Kidney tubule cell (primary cell): ENCODE data around the gene SCAMP4.

Experiments
- DNase-seq: peaks from one replicate; pipeline ENCODE4 v3.0.0-alpha.2; 2018; ENCODE audit warnings: low spot score

The SCAMP4 gene

DNA sequence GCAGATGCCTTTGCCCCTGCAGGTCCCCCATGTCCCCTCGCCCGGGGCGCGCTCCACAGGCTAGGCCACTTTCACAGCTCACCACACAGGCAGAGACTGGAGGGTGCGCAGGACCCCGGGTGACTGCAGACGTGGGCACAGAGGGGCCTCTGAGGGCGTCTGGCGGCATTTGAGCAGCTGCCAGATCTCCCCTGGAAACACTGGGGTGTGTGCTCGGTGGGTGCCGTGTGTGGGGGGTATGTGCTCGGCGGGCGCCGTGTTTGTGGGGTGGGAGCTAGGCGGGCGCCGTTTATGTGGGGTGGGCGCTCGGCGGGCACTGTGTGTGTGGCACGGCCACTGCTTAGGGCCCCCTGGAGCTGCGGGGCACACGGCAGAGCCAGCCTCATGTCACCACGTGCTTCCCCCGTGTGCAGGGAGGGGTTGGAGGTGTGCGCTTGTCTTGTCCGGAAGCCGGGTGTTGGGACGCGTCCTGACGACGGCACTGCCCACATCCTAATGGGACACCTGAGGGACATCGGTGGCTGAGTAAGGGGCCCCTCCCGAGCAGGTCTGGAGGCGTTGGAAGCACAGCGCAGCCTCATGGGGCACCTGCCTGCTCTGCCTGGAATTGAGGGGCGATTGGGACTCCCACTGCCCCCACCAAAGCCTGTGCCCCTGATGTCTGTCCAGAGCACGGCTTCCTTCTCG is 52.5 kb downstream of the SCAMP4 start:
- DNase-seq, result no peak

DNA sequence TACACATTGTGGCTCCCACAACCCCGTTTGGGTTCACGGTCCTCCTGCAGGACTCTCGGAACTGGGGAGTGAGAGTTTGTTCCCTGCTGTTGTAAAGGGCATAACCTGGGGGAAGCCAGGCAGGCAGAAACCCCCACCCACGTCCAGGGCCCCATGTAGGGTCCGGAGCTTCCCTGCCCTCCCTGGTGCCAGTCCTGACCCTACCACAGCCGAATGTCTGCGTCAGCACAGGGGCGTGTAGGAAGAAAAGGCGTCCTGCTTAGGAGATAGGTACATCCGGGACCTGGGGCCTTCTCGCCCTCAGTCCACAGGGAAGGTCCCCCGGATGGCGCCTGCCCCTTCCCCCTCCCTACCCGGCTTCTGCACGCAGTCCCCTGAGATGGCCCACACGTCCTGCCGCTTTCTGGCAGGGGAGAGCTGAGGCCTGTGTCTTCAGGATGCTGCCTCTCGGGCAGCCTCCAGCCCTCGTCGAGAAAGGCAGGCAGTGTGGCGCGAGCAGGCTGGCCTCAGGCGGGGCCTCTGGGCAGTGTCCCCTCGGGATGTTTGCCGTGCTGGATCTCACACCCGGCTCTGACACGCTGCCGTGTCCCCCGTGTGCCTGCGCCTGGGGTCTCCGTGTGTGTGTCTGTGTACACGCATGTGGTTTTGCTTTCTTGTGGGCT is 54.9 kb downstream of the SCAMP4 start:
- DNase-seq, result no peak

DNA sequence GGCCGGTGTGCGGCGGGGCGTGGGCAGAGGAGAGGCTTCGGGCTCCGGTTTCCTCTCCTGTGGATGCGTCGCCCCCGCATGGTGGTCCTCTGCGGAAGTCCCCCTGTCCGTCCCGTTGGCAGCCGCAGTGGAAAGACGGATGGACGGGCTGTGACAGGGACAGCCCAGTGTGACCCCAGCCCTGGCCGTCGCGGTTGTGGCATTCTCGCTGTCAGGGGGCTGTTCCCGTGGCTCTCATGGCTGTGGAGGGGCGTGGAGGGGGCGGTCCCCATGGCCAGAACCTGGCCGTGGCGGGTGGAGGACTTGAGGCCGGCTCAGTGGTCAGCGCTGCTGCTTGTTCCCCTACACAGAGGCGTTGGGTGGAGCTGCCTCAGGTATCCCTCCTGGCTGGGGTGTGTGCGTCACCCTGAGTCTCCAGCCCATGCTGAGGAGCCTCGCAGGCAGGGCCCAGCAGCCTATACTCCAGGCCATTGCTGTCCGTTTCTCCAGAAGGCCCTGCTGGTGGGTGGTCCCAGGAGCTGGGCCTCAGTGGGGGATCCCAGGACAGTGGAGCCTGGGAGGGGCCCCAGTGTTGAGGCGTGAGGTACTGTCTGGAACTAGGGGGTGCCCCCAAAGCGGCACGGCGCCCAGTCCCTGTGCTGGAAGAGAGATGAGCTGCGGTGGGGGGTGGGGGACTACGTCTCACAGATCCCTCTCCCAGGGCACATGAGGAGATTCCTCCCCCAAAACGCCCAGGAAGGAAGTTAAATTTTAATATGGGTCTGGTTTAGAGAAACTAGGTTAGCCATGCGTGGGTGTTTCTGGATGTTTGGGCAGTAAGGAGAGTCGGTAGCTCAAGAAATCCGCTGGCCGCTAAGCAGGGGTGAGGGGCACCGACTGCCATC is 56.0 kb downstream of the SCAMP4 start:
- DNase-seq, result peak; percentile 70

DNA sequence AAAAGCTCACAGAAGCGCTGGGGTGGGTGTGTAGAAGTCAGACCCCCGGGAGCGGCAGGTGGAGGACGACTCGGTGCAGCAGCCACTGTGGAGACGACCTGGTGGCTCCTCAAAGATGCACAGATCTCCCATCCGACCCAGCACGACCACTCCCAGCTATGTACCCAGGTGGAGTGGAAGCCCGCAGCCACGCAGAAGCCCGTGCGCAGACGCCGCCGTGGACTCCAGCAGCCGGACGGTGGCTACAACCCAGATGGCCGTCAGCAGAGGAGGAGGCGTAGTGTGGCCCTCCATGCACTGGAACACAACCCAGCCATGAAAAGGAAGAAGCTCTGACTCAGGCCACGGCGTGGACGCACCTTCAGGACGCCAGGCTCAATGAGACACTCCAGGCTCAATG is 57.5 kb downstream of the SCAMP4 start:
- no peak for DNase-seq

DNA sequence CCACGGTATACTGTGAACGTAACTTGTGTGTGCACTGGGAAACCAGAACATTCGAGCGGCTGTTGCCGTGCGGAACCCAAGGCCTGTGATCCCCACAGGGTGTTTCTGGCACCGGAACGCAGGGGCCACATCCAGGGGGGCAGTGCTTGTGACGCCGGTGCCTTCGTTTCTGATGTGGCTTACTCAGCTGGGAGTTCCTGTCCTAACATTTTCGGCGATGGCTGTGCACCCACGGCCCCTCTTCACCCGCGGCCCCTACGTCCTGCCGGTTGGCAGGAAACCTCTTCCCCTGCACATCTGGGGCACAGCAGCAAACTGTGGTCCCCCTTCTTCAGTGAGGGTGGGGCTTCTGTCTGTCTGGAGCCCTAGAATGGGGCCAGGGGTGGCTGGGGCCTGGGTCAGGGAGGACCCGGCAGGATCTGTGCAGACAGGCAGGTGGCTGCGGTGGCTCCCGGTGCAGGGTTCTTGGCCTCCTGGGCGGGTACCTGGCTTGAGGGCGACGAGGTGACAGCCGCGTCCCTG is 61.9 kb downstream of the SCAMP4 start:
- DNase-seq, result no peak

DNA sequence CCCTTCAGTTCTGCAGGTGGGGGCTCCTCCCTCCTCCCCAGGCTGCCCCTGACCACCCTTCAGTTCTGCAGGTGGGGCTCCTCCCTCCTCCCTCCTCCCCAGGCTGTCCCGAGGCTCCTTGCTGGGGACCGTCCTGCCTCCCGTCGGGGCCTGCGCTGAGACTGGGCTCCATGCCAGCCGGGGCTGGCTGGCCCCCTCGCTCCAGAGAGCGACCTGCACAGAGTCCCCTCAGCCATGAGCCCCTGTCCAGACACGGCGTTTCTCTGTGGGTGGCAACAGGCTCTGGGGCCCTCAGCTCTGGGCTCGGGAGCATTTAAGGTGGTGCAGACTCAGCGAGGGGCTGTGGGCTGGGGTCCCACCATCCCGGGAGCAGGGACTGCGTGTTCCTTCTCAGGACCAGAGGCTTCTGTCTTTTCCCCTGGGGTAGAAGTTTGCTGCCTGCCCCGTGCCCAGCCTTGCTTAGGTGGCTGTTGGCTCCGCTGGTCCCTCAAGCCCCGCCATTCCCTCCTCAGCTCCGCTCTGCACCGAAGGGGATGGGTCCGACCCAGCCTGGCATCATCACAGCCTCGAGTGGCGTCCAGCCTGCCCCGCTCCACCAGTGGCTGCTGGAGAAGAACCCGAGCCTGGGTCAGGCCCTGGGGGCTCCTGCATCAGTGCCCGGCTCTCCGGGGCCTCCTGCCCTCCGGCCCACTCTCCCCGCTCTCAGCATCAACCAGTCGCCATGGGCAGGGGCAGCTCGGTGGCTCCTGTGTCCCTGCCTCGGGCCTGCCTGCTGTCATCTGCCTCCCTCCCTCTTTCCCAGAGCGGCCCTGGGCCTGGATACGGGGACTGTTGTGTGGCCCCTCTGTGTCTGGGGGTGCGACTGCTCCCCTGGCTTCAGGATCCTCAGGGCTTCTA is 63.3 kb downstream of the SCAMP4 start:
- DNase-seq, result no peak

DNA sequence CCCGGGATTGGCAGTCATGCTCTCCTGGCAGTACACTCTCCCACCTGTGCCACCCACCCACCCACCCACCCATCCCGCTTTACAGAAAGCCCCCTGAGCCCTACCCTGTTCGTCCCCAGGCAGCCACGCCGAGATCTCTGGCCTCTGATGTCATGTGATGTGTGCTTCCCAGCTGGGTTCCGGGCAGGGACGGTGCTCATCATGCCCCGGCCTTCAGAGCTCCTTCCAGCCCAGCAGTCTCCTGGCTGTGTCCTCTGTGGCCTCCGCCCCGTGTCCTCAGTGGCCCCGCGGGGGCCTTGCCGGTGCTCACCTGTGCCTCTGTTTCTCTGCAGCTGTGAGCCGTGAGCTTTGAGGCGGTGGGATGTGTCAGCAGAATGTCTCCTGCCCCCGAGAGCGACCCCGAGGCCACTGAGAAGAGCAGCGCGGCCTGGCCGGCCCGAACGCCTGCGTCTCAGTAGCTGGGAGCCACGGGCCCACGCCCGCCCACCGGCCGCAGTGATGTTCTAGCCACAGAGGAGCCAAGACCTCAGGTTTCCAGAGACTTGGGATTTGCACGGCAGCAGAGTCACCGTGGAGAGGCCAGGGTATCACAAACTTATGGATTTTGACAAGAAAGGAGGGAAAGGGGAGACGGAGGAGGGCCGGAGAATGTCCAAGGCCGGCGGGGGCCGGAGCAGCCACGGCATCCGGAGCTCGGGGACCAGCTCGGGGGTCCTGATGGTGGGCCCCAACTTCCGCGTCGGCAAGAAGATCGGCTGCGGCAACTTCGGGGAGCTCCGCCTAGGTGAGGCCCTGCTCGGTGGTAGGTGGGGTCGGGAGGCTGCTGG is 64.2 kb downstream of the SCAMP4 start:
- no peak for DNase-seq

DNA sequence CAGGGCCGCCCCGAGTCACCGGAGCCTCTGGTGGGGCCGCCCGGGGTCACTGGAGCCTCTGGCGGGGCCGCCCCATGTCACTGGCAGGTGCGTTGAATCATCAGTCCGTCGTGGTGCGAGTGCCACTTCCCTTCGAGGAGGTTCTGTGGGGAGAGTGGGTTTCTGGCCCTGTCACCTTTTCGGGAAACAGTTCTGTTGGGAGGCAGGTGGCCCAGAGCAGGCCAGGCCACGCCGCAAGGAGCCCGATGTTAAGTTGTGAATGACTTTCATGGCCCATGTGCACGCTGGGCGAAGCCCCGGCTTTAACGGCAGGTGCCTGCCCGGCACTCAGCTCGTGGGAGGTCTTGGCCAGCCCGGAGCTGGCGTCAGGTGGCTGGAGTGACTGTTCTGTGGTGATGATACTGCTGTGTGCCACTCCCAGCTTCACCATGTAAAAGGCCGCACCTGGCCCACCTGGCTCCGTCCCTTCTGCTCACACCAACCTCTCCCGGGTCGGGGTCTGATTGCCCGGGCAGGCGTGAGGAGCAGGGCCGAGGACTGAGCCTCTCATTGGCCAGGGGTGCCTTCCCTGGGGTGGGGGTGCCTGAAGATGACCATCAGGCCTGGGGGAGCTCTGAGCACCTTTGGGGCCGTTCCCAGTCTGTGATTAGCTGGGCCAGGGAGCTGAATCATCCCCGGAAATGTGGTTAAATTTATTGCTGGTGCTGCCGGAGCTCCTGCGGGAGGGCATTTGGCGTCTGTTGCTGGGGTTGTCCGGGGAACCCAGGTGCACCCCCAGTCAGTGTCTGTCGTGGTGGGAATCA is 65.0 kb downstream of the SCAMP4 start:
- no peak for DNase-seq

DNA sequence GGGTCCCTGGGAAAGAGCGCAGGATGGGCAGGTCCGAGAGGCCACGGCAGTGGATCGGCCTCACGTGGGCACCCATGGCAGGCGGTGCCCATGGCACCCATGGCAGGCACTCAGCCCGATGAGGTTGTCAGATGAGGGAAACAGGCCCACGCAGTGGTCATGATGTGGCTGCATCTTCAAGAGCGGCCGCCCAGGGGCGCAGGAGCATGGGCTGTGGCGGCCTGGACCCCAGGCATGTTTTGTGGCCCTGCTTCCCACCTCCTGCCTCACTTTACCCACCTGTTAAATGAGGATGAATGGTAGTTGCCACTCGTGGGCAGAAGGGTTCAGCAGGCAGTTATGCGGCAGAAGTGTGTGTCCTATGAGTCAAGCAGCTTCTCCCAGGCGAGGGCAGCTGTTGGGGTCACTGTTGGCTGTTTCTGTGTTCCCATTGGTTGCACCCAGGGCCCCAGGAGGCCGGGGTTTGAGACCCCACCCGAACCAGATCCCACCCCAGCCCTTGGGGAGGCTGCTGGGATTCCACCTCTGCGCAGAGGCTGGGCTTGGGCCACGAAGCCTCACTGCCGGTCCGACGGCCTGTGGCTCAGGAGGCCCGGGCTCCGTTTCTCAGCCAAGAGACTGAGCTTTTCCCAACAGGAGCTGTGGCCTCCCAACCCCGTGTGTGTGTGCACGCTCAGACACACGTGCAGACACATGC is 65.8 kb downstream of the SCAMP4 start:
- DNase-seq, result no peak

DNA sequence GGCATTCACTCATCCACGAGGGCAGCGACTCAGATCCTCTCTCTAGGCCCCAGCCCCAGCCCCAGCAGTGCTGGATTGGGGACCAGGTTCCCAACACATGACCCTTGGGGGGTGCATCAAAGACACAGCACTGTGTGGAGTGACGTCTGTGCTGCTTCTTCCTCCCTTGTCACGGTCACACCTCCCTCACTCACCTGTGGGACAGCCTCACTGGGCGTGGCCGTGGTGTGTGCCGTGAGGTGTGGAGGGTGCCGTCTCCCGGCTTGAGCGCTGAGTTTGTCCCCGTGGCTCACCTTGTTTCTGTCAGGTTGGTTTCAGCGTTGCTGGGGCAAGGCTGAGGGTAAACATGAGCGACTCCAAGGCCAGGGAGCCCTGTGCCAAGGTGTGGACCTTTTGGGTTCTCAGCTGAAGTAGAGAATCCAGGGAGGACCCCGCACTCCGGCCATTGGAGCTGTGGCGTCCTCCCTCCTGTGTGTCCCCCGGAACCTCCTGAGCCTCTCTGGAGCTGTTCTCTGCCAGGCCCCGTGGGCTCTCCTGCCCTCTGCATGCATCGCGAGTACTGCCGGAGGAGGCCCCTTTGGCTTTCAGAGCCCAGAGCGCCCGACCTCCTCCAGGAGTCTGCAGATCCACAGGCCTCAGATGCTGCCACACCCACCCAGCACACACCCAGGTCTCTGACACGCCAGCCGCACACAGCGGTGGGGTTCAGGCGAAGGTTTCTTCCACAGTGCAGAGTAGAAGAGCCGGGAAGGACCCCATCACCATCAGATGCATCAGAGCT is 69.4 kb downstream of the SCAMP4 start:
- no peak for DNase-seq

DNA sequence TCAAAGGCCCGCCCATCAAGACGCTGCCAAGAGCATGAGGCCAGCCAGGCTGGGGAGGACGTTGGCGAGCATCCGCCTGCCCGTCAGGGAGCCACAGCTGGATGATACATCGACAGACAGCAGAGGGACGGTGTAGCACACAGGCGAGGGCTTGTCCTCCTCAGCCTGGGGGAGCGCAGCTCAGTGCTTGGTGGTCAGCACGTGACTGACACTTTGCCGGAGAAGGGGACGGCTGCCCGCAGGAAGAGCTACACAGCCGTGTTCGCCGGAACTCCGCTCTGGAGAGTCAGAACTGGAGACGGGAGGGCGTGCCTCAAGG is 69.9 kb downstream of the SCAMP4 start:
- DNase-seq, result no peak
